OCI-LY3 (cell line): Measurements from ENCODE around the gene RAI1.

Experiments used
- H2AFZ ChIP-seq: fragments of 200-600, 300-600 bp; shearing (Covaris generic); 2 replicates; pipeline ENCODE4 v1.6.0; 2014; ENCODE audit warnings: antibody characterized with exemption, low read depth, low read length
- H3K27ac ChIP-seq: fragments of 200-600, 300-600 bp; sonication (generic); 2 replicates; pipeline ENCODE4 v1.5.1; 2014; ENCODE audit warnings: mild to moderate bottlenecking, low read length, moderate library complexity, mixed read lengths
- H3K27me3 ChIP-seq: fragments of 200-600, 300-600 bp; sonication (generic); 2 replicates; pipeline ENCODE4 v1.6.1; 2014; ENCODE audit warnings: low read depth, low read length, mixed read lengths
- H3K36me3 ChIP-seq: fragments of 200-600, 300-600 bp; sonication (generic); replicated peaks from 2 replicates; pipeline ENCODE3; 2014; ENCODE audit warnings: low read depth, low read length, mixed read lengths
- H3K4me1 ChIP-seq: fragments of 300-600, 200-600 bp; sonication (generic); 2 replicates; pipeline ENCODE4 v1.6.1; 2014; ENCODE audit warnings: low read length, mixed read lengths
- H3K4me2 ChIP-seq: fragments of 200-600, 300-600 bp; sonication (generic); 2 replicates; pipeline ENCODE4 v1.6.1; 2014; ENCODE audit warnings: low read length, mixed read lengths
- H3K4me3 ChIP-seq: fragments of 300-600, 200-600 bp; sonication (generic); 2 replicates; pipeline ENCODE4 v1.5.1; 2014; ENCODE audit warnings: antibody characterized with exemption, mild to moderate bottlenecking, low read length, moderate library complexity
- H3K79me2 ChIP-seq: fragments of 300-600, 200-600 bp; shearing (Covaris generic); 2 replicates; pipeline ENCODE4 v1.6.1; 2014; ENCODE audit warnings: mild to moderate bottlenecking, low read length, mixed read lengths
- H3K9ac ChIP-seq: fragments of 300-600, 200-600 bp; shearing (Covaris generic); 2 replicates; pipeline ENCODE4 v1.6.0; 2014; ENCODE audit warnings: mild to moderate bottlenecking, low read length, moderate library complexity
- H3K9me3 ChIP-seq: fragments of 200-600, 300-600 bp; shearing (Covaris generic); 2 replicates; pipeline ENCODE4 v1.6.1; 2014; ENCODE audit warnings: low read length, mixed read lengths; ENCODE audit not compliant: insufficient read depth
- H4K20me1 ChIP-seq: fragments of 200-600, 300-600 bp; sonication (generic); 2 replicates; pipeline ENCODE4 v1.6.1; 2016; ENCODE audit warnings: low read length, mixed read lengths; ENCODE audit not compliant: insufficient read depth
- CTCF ChIP-seq: fragments of 200-600, 300-600 bp; sonication (generic); IDR thresholded peaks from 2 replicates; pipeline ENCODE4 v1.5.1; 2014; ENCODE audit warnings: antibody characterized with exemption, low read length, low read depth
- EZH2phosphoT487 ChIP-seq: fragments of 200-600 bp; shearing (Covaris generic); IDR thresholded peaks from 2 replicates; pipeline ENCODE4 v1.6.1; 2018; ENCODE audit warnings: antibody characterized with exemption, mixed run types, low read depth

The RAI1 gene

GRCh38 chr17:17710355-17710727 is 29.1 kb downstream of the RAI1 start:
- Histone ChIP-seq H3K9me3 (no peaks in the 10 kb centered on the region), H3K36me3 (no peaks in the 10 kb centered on the region), H4K20me1 (no peaks in the 10 kb centered on the region), H3K27me3 (no peaks in the 10 kb centered on the region), H2AFZ (no peak overlapping the region), H3K4me2 (no peak overlapping the region), H3K27ac (no peak overlapping the region), H3K9ac (no peak overlapping the region), H3K4me1 (no peaks in the 10 kb centered on the region), H3K79me2 (no peaks in the 10 kb centered on the region), H3K4me3 (no peak overlapping the region)
- TF ChIP-seq CTCF (no peak), EZH2phosphoT487 (no peak)

- Histone ChIP-seq H3K9ac (no peak overlapping the region), H2AFZ (no peak overlapping the region), H3K27ac (no peak overlapping the region), H3K4me3 (no peak overlapping the region), H3K4me2 (no peak overlapping the region), H3K9me3 (no peaks in the 10 kb centered on the region), H3K4me1 (no peaks in the 10 kb centered on the region), H3K36me3 (no peaks in the 10 kb centered on the region), H3K79me2 (no peaks in the 10 kb centered on the region), H3K27me3 (no peaks in the 10 kb centered on the region), H4K20me1 (no peaks in the 10 kb centered on the region)
- TF ChIP-seq CTCF = no peak
- TF ChIP-seq EZH2phosphoT487 = no peak
Observed at GRCh38 chr17:17710728-17711541, 29.7 kb downstream of the RAI1 start.

GRCh38 chr17:17711641-17712162 is 30.4 kb downstream of the RAI1 start:
- no peaks in the 10 kb centered on the region for H4K20me1 ChIP-seq
- no peaks in the 10 kb centered on the region for H3K9me3 ChIP-seq
- H3K9ac ChIP-seq = no peak overlapping the region
- H3K27me3 ChIP-seq = no peaks in the 10 kb centered on the region
- no peaks in the 10 kb centered on the region for H3K4me1 ChIP-seq
- no peaks in the 10 kb centered on the region for H3K79me2 ChIP-seq
- no peak overlapping the region for H3K4me2 ChIP-seq
- no peak overlapping the region for H3K4me3 ChIP-seq
- no peak overlapping the region for H3K27ac ChIP-seq
- no peak overlapping the region for H2AFZ ChIP-seq
- H3K36me3 ChIP-seq = no peaks in the 10 kb centered on the region
- TF ChIP-seq EZH2phosphoT487 = no peak
- TF ChIP-seq CTCF = no peak

- no peaks in the 10 kb centered on the region for H4K20me1 ChIP-seq
Observed at GRCh38 chr17:17712268-17712924, 31.1 kb downstream of the RAI1 start.

More at GRCh38 chr17:17712268-17712924, 31.1 kb downstream of the RAI1 start:
- H3K9me3 ChIP-seq = no peaks in the 10 kb centered on the region
- no peak overlapping the region for H3K9ac ChIP-seq
- H3K36me3 ChIP-seq = no peaks in the 10 kb centered on the region
- H3K27ac ChIP-seq = no peak overlapping the region
- no peak overlapping the region for H3K4me2 ChIP-seq
- H3K4me1 ChIP-seq = no peaks in the 10 kb centered on the region
- no peaks in the 10 kb centered on the region for H3K27me3 ChIP-seq
- no peak for TF ChIP-seq EZH2phosphoT487
- TF ChIP-seq CTCF = no peak
- no peak overlapping the region for H2AFZ ChIP-seq
- H3K79me2 ChIP-seq = no peaks in the 10 kb centered on the region
- no peak overlapping the region for H3K4me3 ChIP-seq
